HG03135 (cell line): ENCODE data around the gene SUDS3.
A peak's percentile ranks its signal among the peaks of the same experiment; 100 is the strongest.
"Not testable (repeated sequence)": the region's sequence is repeated elsewhere in the genome, so short reads cannot be mapped to it uniquely, and the experiment has no call there.

Experiments
- ATAC-seq: cut with Tn5 transposase; IDR thresholded peaks from one replicate; pipeline ENCODE4 v1.9.1; 2021; ENCODE audit warnings: mild to moderate bottlenecking, moderate library complexity; ENCODE audit not compliant: unreplicated experiment

Gene SUDS3

GRCh38 chr12:118376089-118377020, at the start of gene SUDS3:
Gene SUDS3, plus strand, starts transcription at chr12:118376555. Its CDS starts 137 bp downstream, at chr12:118376692.
- no peak for ATAC-seq

- ATAC-seq: no peak
These were observed 49.4 kb upstream of the SUDS3 start for GRCh38 chr12:118326991-118327390.

- ATAC-seq: no peak
These were observed 49.0 kb upstream of the SUDS3 start for GRCh38 chr12:118327391-118327790.

GRCh38 chr12:118328486-118329330, 47.6 kb upstream of the SUDS3 start:
- ATAC-seq: no peak

- peak; percentile 74 for ATAC-seq
These were observed 45.8 kb upstream of the SUDS3 start for GRCh38 chr12:118330421-118331018.

GRCh38 chr12:118332511-118332910, 43.8 kb upstream of the SUDS3 start:
- ATAC-seq: no peak

GRCh38 chr12:118334241-118334640, 42.1 kb upstream of the SUDS3 start:
- ATAC-seq: no peak

GRCh38 chr12:118334939-118335567, 41.3 kb upstream of the SUDS3 start:
- ATAC-seq: no peak

GRCh38 chr12:118336123-118336522, 40.2 kb upstream of the SUDS3 start:
- ATAC-seq: no peak

- no peak for ATAC-seq
These were observed 39.0 kb upstream of the SUDS3 start for GRCh38 chr12:118337194-118337838.

GRCh38 chr12:118342090-118342489, 34.3 kb upstream of the SUDS3 start:
- no peak for ATAC-seq

GRCh38 chr12:118344829-118345228, 31.5 kb upstream of the SUDS3 start:
- no peak for ATAC-seq

GRCh38 chr12:118345355-118345754, 31.0 kb upstream of the SUDS3 start:
- ATAC-seq: no peak

GRCh38 chr12:118346895-118347294, 29.5 kb upstream of the SUDS3 start:
- ATAC-seq: no peak

GRCh38 chr12:118347916-118348315, 28.4 kb upstream of the SUDS3 start:
- ATAC-seq: no peak

- ATAC-seq: no peak
These were observed 25.3 kb upstream of the SUDS3 start for GRCh38 chr12:118350908-118351559.

- no peak for ATAC-seq
These were observed 22.6 kb upstream of the SUDS3 start for GRCh38 chr12:118353721-118354120.

GRCh38 chr12:118354503-118354902, 21.9 kb upstream of the SUDS3 start:
- ATAC-seq: not testable (repeated sequence)

GRCh38 chr12:118354903-118355302, 21.5 kb upstream of the SUDS3 start:
- no peak for ATAC-seq

- no peak for ATAC-seq
These were observed 20.5 kb upstream of the SUDS3 start for GRCh38 chr12:118355843-118356242.
